B cell (primary cell): ENCODE measurements around the gene FNDC11. TPM values are rescaled to one million over a fixed set of nuclear protein-coding genes. Genes with fewer than 3 reads are reported as not detected.

Experiments
- ATAC-seq: fragments of 200-7000 bp; cut with Tn5 transposase; one replicate; pipeline ENCODE4 v1.10.0; 2021; ENCODE audit warnings: low read depth, mild to moderate bottlenecking, moderate number of reproducible peaks, moderate library complexity
- CTCF ChIA-PET: fragments of 350-600 bp; sonication (Branson Sonifier 250); formaldehyde crosslinking; loops from one replicate; lab custom pipeline; 2021; ENCODE audit warnings: antibody characterized with exemption, inconsistent platforms; lab: Charles Lee
- POLR2A ChIA-PET: fragments of 350-600 bp; sonication (Branson Sonifier 250); formaldehyde crosslinking; loops from one replicate; lab custom pipeline; 2021; ENCODE audit warnings: antibody characterized with exemption; lab: Charles Lee
- DNase-seq: peaks from one replicate; pipeline ENCODE4 v3.0.0; 2013
- H2AFZ ChIP-seq: 2 replicates; pipeline ENCODE4 v1.6.1; 2012; ENCODE audit warnings: mild to moderate bottlenecking, low read depth, low read length; ENCODE audit not compliant: insufficient read depth, poor library complexity, severe bottlenecking
- H3K27ac ChIP-seq, 2 donors: 1 replicate in 1 of 2; 2 replicates in 1 of 2; pipeline ENCODE4 v1.5.1; 2012 to 2013; ENCODE audit warnings: low read length in 2 of 2, mild to moderate bottlenecking in 2 of 2, moderate library complexity in 1 of 2
- H3K27me3 ChIP-seq, 4 experiments: fragments of 200-600 bp in 1 of 4; sonication (generic) in 1 of 4; replicated peaks in 1 of 4; 1 replicate in 2 of 4; 2 replicates in 2 of 4; pipeline versions ENCODE4 v1.6.1 to v1.7.0; 2013 to 2016; ENCODE audit warnings: low read length in 3 of 4, mild to moderate bottlenecking in 2 of 4, mixed read lengths in 1 of 4, moderate library complexity in 1 of 4; ENCODE audit not compliant: insufficient read depth in 4 of 4, control insufficient read depth in 3 of 4; ENCODE audit errors: control extremely low read depth in 1 of 4
- H3K36me3 ChIP-seq, 2 experiments: replicated peaks in 1 of 2; 1 replicate in 1 of 2; 2 replicates in 1 of 2; pipeline versions ENCODE4 v1.6.1 to v1.7.1; 2013; ENCODE audit warnings: low read length in 1 of 2; ENCODE audit not compliant: insufficient read depth in 2 of 2, control insufficient read depth in 1 of 2; ENCODE audit errors: control extremely low read depth in 1 of 2, extremely low read depth in 1 of 2
- H3K4me1 ChIP-seq, 2 donors: fragments of 200-600 bp in 1 of 2; sonication (generic) in 1 of 2; 1 replicate in 1 of 2; 2 replicates in 1 of 2; pipeline versions ENCODE4 v1.5.1 to v1.6.1; 2013 to 2017; ENCODE audit warnings: low read length in 2 of 2; ENCODE audit not compliant: control insufficient read depth in 2 of 2, insufficient read depth in 2 of 2
- H3K4me2 ChIP-seq: replicated peaks from 2 replicates; pipeline ENCODE3; 2012; ENCODE audit warnings: mild to moderate bottlenecking, low read depth, low read length; ENCODE audit not compliant: poor library complexity, severe bottlenecking
- H3K4me3 ChIP-seq, 5 experiments: fragments of 200-600 bp in 1 of 5; sonication (generic) in 1 of 5; 1 replicate in 3 of 5; 2 replicates in 2 of 5; pipeline versions ENCODE4 v1.5.1 to v1.7.0; 2011 to 2016; ENCODE audit warnings: low read length in 4 of 5, mild to moderate bottlenecking in 4 of 5, low read depth in 2 of 5, control low read depth in 1 of 5, moderate library complexity in 1 of 5; ENCODE audit not compliant: insufficient read depth in 1 of 5; ENCODE audit errors: control extremely low read depth in 1 of 5, extremely low read depth in 1 of 5
- H3K79me2 ChIP-seq: fragments of 200-600 bp; sonication (generic); one replicate; pipeline ENCODE4 v1.6.0; 2016; ENCODE audit warnings: low read length; ENCODE audit not compliant: control insufficient read depth, insufficient read depth
- H3K9ac ChIP-seq: fragments of 200-600 bp; sonication (generic); 2 replicates; pipeline ENCODE4 v1.6.1; 2017; ENCODE audit warnings: mild to moderate bottlenecking, low read length, moderate library complexity
- H3K9me3 ChIP-seq, 3 donors: one replicate each; pipeline versions ENCODE4 v1.6.1 to v1.7.1; 2013; ENCODE audit warnings: low read length in 2 of 3; ENCODE audit not compliant: control insufficient read depth in 2 of 3, insufficient read depth in 1 of 3; ENCODE audit errors: control extremely low read depth in 1 of 3
- H4K20me1 ChIP-seq: 2 replicates; pipeline ENCODE4 v1.6.0; 2012; ENCODE audit warnings: mild to moderate bottlenecking, low read length; ENCODE audit not compliant: insufficient read depth, control insufficient read depth, poor library complexity, severe bottlenecking
- H3K27ac Mint-ChIP-seq: one replicate; pipeline ENCODE4 v1.8.0; 2021; ENCODE audit warnings: mixed read lengths
- H3K27me3 Mint-ChIP-seq: one replicate; pipeline ENCODE4 v1.8.0; 2021; ENCODE audit warnings: mixed read lengths
- H3K4me1 Mint-ChIP-seq: one replicate; pipeline ENCODE4 v1.8.0; 2021; ENCODE audit warnings: mixed read lengths
- H3K4me3 Mint-ChIP-seq: one replicate; pipeline ENCODE4 v1.8.0; 2021; ENCODE audit warnings: mixed read lengths
- H3K9me3 Mint-ChIP-seq: one replicate; pipeline ENCODE4 v1.8.0; 2022; ENCODE audit warnings: mixed read lengths; ENCODE audit not compliant: insufficient read depth
- CTCF ChIP-seq: fragments of 200-600 bp; IDR thresholded peaks from one replicate; pipeline ENCODE4 v1.8.0; 2022; ENCODE audit warnings: antibody characterized with exemption, mild to moderate bottlenecking
- EZH2 ChIP-seq: IDR thresholded peaks from 2 replicates; pipeline ENCODE4 v1.6.1; 2012; ENCODE audit warnings: borderline replicate concordance, low read depth, mild to moderate bottlenecking, moderate library complexity, low read length; ENCODE audit not compliant: insufficient read depth, poor library complexity, severe bottlenecking
- WGBS: methylation state at CpG from one replicate; pipeline ENCODE4 v1.1.5; 2013; ENCODE audit warnings: missing lambda C conversion rate; ENCODE audit not compliant: insufficient coverage; 5-methylcytosine and 5-hydroxymethylcytosine counted together
- intact Hi-C: fragments of 100-400 bp; cut with micrococcal nuclease; formaldehyde crosslinking; loops from one replicate; pipeline ENCODE4 v1.10.0; 2022
- polyA plus RNA-seq: library from polyadenylated mRNA; depleted of rRNA; stranded (reverse); fragments of >200 nt; gene quantifications from 2 replicates; pipeline ENCODE4 v1.2.3, GENCODE V29; 2012
- total RNA-seq, 2 donors: library from RNA; stranded (reverse); fragments of 120-200 nt in 1 of 2; gene quantifications; 1 replicate in 1 of 2; 2 replicates in 1 of 2; pipeline versions ENCODE4 v1.2.3 to v1.2.4, GENCODE V29; 2013 to 2022

FNDC11 gene
- total and polyA plus RNA-seq, 2 donors (not counting 1 experiment from before 2014, with no cell fraction given) = 3.8 to 34.2 TPM

DNA sequence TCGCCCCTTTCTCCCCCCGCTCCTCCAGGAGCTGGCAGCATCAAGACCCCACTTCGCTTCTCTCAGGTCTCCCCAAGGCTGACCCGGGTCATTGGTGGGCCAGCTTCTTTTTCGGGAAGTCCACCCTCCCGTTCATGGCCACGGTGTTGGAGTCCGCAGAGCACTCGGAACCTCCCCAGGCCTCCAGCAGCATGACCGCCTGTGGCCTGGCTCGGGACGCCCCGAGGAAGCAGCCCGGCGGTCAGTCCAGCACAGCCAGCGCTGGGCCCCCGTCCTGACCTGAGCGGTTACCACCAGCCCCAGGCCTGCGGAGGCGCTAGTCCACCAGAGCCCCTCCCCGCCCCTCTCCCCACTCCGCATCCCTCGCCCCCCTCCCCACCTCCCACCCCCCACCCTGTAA lies 32.4 kb upstream of the FNDC11 start:
- intact Hi-C loops = loop anchor here (2.0 kb wide), 3 partner anchors 23 to 435 kb away; partner anchors contain the start of genes EEF1A2 and UCKL1
- Mint-ChIP-seq H3K27ac (peak overlapping the region; percentile 75), H3K9me3 (no peaks in the 10 kb centered on the region), H3K4me3 (peak overlapping the region; percentile 84), H3K27me3 (peaks cover 4% of the 10 kb centered on the region), H3K4me1 (peaks cover 35% of the 10 kb centered on the region)
- peaks cover 0 to 10% (median 3%) of the 10 kb centered on the region in 4 experiments for H3K27me3 ChIP-seq
- peaks cover 23 to 30% of the 10 kb centered on the region in 2 donors for H3K4me1 ChIP-seq
- H3K79me2 ChIP-seq = peaks cover 15% of the 10 kb centered on the region
- 68% methylated on average over 11 of the region's 23 CpGs for WGBS
- peak overlapping the region in 4 of 5 experiments; percentile 70 to 79 (median 75) for H3K4me3 ChIP-seq
- peak overlapping the region in 1 of 2 donors; percentile 76 for H3K27ac ChIP-seq
- H4K20me1 ChIP-seq = peaks cover 29% of the 10 kb centered on the region
- ChIA-PET CTCF (interaction anchor here (1.1 to 3.8 kb wide), 5 partner anchors 16 to 452 kb away, joined by 3 to 25 read pairs (median 5); partner anchors contain the start of gene PTK6), POLR2A (interaction anchor here (0.6 to 2.6 kb wide), 11 partner anchors 8 to 541 kb away, joined by 3 to 42 read pairs (median 5); partner anchors contain the start of genes GMEB2, LIME1, PRPF6 and PTK6)
- peak overlapping the region; percentile 84 for H3K9ac ChIP-seq
- peaks cover 0 to 16% (median 4%) of the 10 kb centered on the region in 3 donors for H3K9me3 ChIP-seq
- H3K36me3 ChIP-seq = peaks cover 0 to 7% of the 10 kb centered on the region in 2 experiments
- ATAC-seq (no peak), DNase-seq (no peak)
- no peak overlapping the region for H2AFZ ChIP-seq
- H3K4me2 ChIP-seq = peak overlapping the region; percentile 94
- TF ChIP-seq EZH2 (no peak), CTCF (no peak)
